Endodermal cell (in vitro differentiated cells): Measurements from ENCODE around the gene HGFAC. TPM values are rescaled to one million over a fixed set of nuclear protein-coding genes. Genes with fewer than 3 reads are reported as not detected.

Source experiments
- DNase-seq: peaks from one replicate; pipeline ENCODE4 v3.0.0-alpha.2; 2017
- H3K27ac ChIP-seq: 2 replicates; pipeline ENCODE4 v1.5.1; 2013; ENCODE audit warnings: mild to moderate bottlenecking, low read depth, low read length, moderate library complexity
- H3K27me3 ChIP-seq: 2 replicates; pipeline ENCODE4 v1.6.1; 2013; ENCODE audit warnings: mild to moderate bottlenecking, low read length, moderate library complexity; ENCODE audit not compliant: insufficient read depth, control insufficient read depth, poor library complexity, severe bottlenecking
- H3K36me3 ChIP-seq: 2 replicates; pipeline ENCODE4 v1.7.0; 2013; ENCODE audit warnings: mild to moderate bottlenecking, low read length, moderate library complexity; ENCODE audit not compliant: control insufficient read depth, insufficient read depth
- H3K4me1 ChIP-seq: one replicate; pipeline ENCODE4 v1.7.0; 2013; ENCODE audit warnings: low read length; ENCODE audit not compliant: control insufficient read depth, insufficient read depth
- H3K4me3 ChIP-seq: 2 replicates; pipeline ENCODE4 v1.5.1; 2013; ENCODE audit warnings: mild to moderate bottlenecking, low read length, moderate library complexity
- H3K9ac ChIP-seq: 2 replicates; pipeline ENCODE4 v1.6.1; 2013; ENCODE audit warnings: mild to moderate bottlenecking, low read length, moderate library complexity; ENCODE audit not compliant: poor library complexity, severe bottlenecking; ENCODE audit errors: extremely low read depth
- H3K9me3 ChIP-seq: 2 replicates; pipeline ENCODE4 v1.6.1; 2013; ENCODE audit warnings: mild to moderate bottlenecking, low read length, moderate library complexity; ENCODE audit not compliant: control insufficient read depth
- H3K27ac Mint-ChIP-seq: 2 replicates; pipeline ENCODE4 v1.8.0; 2020; ENCODE audit warnings: mixed read lengths
- H3K27me3 Mint-ChIP-seq: 2 replicates; pipeline ENCODE4 v1.8.0; 2021; ENCODE audit warnings: mild to moderate bottlenecking, mixed read lengths; ENCODE audit not compliant: insufficient read depth
- H3K36me3 Mint-ChIP-seq: 2 replicates; pipeline ENCODE4 v1.8.0; 2020; ENCODE audit warnings: low read depth, mixed read lengths
- H3K4me1 Mint-ChIP-seq: 2 replicates; pipeline ENCODE4 v1.8.0; 2020; ENCODE audit warnings: mixed read lengths
- H3K4me3 Mint-ChIP-seq: 2 replicates; pipeline ENCODE4 v1.8.0; 2020; ENCODE audit warnings: mild to moderate bottlenecking, moderate library complexity, mixed read lengths
- H3K9me3 Mint-ChIP-seq: 2 replicates; pipeline ENCODE4 v1.8.0; 2020; ENCODE audit warnings: mild to moderate bottlenecking, mixed read lengths
- WGBS, 2 experiments: methylation state at CpG; one replicate each; pipeline versions ENCODE4 v1.1.5 to v1.1.7; 2013; ENCODE audit warnings: missing lambda C conversion rate in 2 of 2, mixed read lengths in 1 of 2; ENCODE audit not compliant: insufficient coverage in 1 of 2, insufficient read length in 1 of 2; 5-methylcytosine and 5-hydroxymethylcytosine counted together
- total RNA-seq, 2 donors: library from RNA; stranded (reverse); fragmentation: NEBNext Ultra II Directional in 1 of 2; extraction: Animal tissue kit (Norgen Biotek cat#: 25700) in 1 of 2; gene quantifications; 2 replicates in 1 of 2; 3 replicates in 1 of 2; pipeline ENCODE4 v1.2.1, GENCODE V29; 2021
- TF ChIP-seq, protein P1 (sequence below): fragments of 200-600 bp; sonication (generic); conservative IDR thresholded peaks from 2 replicates; pipeline ENCODE4 v1.5.0; 2021; ENCODE audit warnings: antibody characterized with exemption, mild to moderate bottlenecking

HGFAC gene
- total RNA-seq, 2 donors from 2014 or later = 0.46 TPM; not detected in 1

DNA sequence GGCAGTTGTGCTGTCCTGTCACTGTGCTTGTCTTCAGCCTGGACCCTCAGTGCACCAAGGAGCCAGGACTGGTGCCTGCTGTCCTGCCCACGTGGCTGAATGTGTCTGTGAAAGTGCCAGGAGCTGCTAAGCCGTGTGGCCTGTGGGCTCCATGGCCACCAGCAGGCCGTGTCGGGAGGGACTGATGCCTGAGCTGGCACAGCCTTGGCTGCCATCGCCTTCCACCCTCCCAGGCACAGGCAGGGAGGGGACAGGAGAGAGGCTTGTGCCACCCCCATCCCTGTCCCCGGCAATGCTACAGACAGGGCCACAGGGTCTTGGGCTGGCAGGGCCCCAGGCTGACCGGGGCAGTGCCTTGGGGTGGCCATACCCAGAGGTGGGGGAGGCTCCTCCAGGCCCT is 46.1 kb downstream of the HGFAC start:
- Mint-ChIP-seq H3K9me3 (no peaks in the 10 kb centered on the region), H3K27ac (no peak overlapping the region), H3K4me3 (no peak overlapping the region), H3K27me3 (peaks cover 70% of the 10 kb centered on the region), H3K36me3 (peaks cover 1% of the 10 kb centered on the region), H3K4me1 (peaks cover 2% of the 10 kb centered on the region)
- no peak for DNase-seq
- Histone ChIP-seq H3K27ac (no peak overlapping the region), H3K9me3 (no peaks in the 10 kb centered on the region), H3K27me3 (peaks cover 40% of the 10 kb centered on the region), H3K4me1 (no peaks in the 10 kb centered on the region), H3K4me3 (no peak overlapping the region), H3K9ac (no peak overlapping the region), H3K36me3 (no peaks in the 10 kb centered on the region)
- WGBS, 2 experiments = 86 to 91% methylated on average over 4 to 7 of the region's 7 CpGs
- TF ChIP-seq, protein P1, sequence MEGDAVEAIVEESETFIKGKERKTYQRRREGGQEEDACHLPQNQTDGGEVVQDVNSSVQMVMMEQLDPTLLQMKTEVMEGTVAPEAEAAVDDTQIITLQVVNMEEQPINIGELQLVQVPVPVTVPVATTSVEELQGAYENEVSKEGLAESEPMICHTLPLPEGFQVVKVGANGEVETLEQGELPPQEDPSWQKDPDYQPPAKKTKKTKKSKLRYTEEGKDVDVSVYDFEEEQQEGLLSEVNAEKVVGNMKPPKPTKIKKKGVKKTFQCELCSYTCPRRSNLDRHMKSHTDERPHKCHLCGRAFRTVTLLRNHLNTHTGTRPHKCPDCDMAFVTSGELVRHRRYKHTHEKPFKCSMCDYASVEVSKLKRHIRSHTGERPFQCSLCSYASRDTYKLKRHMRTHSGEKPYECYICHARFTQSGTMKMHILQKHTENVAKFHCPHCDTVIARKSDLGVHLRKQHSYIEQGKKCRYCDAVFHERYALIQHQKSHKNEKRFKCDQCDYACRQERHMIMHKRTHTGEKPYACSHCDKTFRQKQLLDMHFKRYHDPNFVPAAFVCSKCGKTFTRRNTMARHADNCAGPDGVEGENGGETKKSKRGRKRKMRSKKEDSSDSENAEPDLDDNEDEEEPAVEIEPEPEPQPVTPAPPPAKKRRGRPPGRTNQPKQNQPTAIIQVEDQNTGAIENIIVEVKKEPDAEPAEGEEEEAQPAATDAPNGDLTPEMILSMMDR = no peak

DNA sequence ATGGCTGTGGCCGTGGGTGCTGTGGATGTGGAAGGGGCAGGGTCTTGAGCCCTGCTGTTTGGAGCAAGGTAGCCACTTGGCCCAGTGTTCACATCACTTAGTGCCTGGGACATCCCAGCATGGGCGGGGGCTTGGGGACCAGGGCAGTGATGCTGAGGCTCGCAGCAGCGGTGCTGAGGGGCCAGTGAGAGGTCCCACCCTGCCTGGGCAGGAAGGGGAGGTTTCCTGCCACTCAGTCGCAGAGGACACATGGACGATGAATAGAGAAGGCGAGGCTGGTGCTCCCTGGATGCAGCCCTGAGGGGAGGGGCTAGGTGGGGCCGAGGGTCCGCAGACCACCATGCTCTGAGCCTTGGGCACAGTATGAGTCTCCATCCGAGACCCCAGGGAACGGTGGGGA is 47.1 kb downstream of the HGFAC start:
- Mint-ChIP-seq H3K4me3 (no peak overlapping the region), H3K27me3 (peaks cover 68% of the 10 kb centered on the region), H3K9me3 (no peaks in the 10 kb centered on the region), H3K36me3 (peaks cover 1% of the 10 kb centered on the region), H3K4me1 (peaks cover 2% of the 10 kb centered on the region), H3K27ac (no peak overlapping the region)
- peaks cover 41% of the 10 kb centered on the region for H3K27me3 ChIP-seq
- whole genome bisulfite sequencing, 2 experiments = 78 to 87% methylated on average over 7 to 11 of the region's 11 CpGs
- no peaks in the 10 kb centered on the region for H3K9me3 ChIP-seq
- TF ChIP-seq, protein P1 = no peak
- DNase-seq = no peak
- H3K27ac ChIP-seq = no peak overlapping the region
- H3K36me3 ChIP-seq = no peaks in the 10 kb centered on the region
- no peak overlapping the region for H3K4me3 ChIP-seq
- H3K4me1 ChIP-seq = peaks cover 1% of the 10 kb centered on the region
- no peak overlapping the region for H3K9ac ChIP-seq

DNA sequence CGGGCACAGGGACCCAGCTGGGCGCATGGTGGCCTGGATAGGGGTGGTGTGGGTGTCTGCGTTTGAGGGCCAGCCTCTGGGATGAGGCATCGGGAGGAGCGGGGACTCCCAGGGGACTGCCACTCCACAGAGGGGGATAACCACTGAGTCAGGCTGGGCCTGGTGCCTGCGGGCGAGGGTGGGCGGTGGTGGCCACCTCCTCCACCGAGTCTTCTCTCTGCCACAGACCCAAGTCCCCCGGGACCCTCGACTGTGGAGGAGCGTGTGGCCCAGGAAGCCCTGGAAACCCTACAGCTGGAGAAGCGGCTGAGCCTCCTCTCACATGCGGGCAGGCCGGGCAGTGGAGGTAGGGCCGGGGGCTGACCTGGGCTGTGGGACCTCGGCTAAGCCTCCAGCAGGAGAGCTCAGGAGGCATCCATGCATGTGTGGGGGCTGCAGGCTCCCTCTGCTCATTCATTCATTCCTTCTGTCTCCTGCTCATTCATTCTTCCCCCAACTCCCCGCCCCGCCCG is 47.7 kb downstream of the HGFAC start:
- Mint-ChIP-seq H3K4me3 (no peak overlapping the region), H3K27ac (no peak overlapping the region), H3K4me1 (peaks cover 5% of the 10 kb centered on the region), H3K9me3 (no peaks in the 10 kb centered on the region), H3K36me3 (peaks cover 1% of the 10 kb centered on the region), H3K27me3 (peaks cover 68% of the 10 kb centered on the region)
- H3K27ac ChIP-seq = no peak overlapping the region
- peaks cover 41% of the 10 kb centered on the region for H3K27me3 ChIP-seq
- H3K9ac ChIP-seq = no peak overlapping the region
- DNase-seq = no peak
- WGBS, 2 experiments = 74 to 83% methylated on average over 12 to 20 of the region's 20 CpGs
- TF ChIP-seq, protein P1 = no peak
- peaks cover 8% of the 10 kb centered on the region for H3K4me1 ChIP-seq
- no peaks in the 10 kb centered on the region for H3K36me3 ChIP-seq
- no peaks in the 10 kb centered on the region for H3K9me3 ChIP-seq
- H3K4me3 ChIP-seq = no peak overlapping the region
